BE2C (cell line): ENCODE results near the gene KRT32.

ENCODE experiments used
- DNase-seq: peaks from one replicate; pipeline ENCODE4 v3.0.0-alpha.2; 2020
- H3K27me3 ChIP-seq: fragments of 250-450 bp; sonication (Bioruptor Pico); 2 replicates; pipeline ENCODE4 v1.5.1; 2020; ENCODE audit warnings: mild to moderate bottlenecking
- H3K36me3 ChIP-seq: fragments of 250-450 bp; sonication (Bioruptor Pico); 2 replicates; pipeline ENCODE4 v1.5.1; 2020; ENCODE audit warnings: mild to moderate bottlenecking
- H3K4me1 ChIP-seq: fragments of 250-450 bp; sonication (Bioruptor Pico); 2 replicates; pipeline ENCODE4 v1.5.1; 2020
- H3K4me3 ChIP-seq: 2 replicates; pipeline ENCODE4 v1.5.1; 2011; ENCODE audit warnings: low read depth, low read length
- H3K9me3 ChIP-seq: fragments of 250-450 bp; sonication (Bioruptor Pico); 2 replicates; pipeline ENCODE4 v1.5.1; 2020
- TF ChIP-seq, protein P1 (sequence below): IDR thresholded peaks from 2 replicates; pipeline ENCODE4 v1.5.1; 2012; ENCODE audit warnings: mild to moderate bottlenecking, low read depth, low read length

Gene KRT32

GRCh38 chr17:41511116-41511515, 43.9 kb upstream of the KRT32 start:
- no peak overlapping the region for H3K4me3 ChIP-seq
- TF ChIP-seq, protein P1, sequence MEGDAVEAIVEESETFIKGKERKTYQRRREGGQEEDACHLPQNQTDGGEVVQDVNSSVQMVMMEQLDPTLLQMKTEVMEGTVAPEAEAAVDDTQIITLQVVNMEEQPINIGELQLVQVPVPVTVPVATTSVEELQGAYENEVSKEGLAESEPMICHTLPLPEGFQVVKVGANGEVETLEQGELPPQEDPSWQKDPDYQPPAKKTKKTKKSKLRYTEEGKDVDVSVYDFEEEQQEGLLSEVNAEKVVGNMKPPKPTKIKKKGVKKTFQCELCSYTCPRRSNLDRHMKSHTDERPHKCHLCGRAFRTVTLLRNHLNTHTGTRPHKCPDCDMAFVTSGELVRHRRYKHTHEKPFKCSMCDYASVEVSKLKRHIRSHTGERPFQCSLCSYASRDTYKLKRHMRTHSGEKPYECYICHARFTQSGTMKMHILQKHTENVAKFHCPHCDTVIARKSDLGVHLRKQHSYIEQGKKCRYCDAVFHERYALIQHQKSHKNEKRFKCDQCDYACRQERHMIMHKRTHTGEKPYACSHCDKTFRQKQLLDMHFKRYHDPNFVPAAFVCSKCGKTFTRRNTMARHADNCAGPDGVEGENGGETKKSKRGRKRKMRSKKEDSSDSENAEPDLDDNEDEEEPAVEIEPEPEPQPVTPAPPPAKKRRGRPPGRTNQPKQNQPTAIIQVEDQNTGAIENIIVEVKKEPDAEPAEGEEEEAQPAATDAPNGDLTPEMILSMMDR = no peak
- H3K36me3 ChIP-seq = no peaks in the 10 kb centered on the region
- peaks cover 8% of the 10 kb centered on the region for H3K4me1 ChIP-seq
- H3K9me3 ChIP-seq = no peaks in the 10 kb centered on the region
- H3K27me3 ChIP-seq = no peaks in the 10 kb centered on the region
- DNase-seq = no peak

GRCh38 chr17:41510251-41511065, 43.3 kb upstream of the KRT32 start:
- Histone ChIP-seq H3K9me3 (no peaks in the 10 kb centered on the region), H3K4me3 (no peak overlapping the region), H3K27me3 (no peaks in the 10 kb centered on the region), H3K36me3 (no peaks in the 10 kb centered on the region), H3K4me1 (peaks cover 8% of the 10 kb centered on the region)
- TF ChIP-seq, protein P1 = no peak
- no peak for DNase-seq

- Histone ChIP-seq H3K27me3 (no peaks in the 10 kb centered on the region), H3K4me1 (no peaks in the 10 kb centered on the region; the same call in 1 of the 2 replicates), H3K36me3 (no peaks in the 10 kb centered on the region), H3K9me3 (no peaks in the 10 kb centered on the region), H3K4me3 (no peak overlapping the region)
- DNase-seq = no peak
- TF ChIP-seq, protein P1 = no peak
These were observed 40.2 kb upstream of the KRT32 start for GRCh38 chr17:41507315-41507880.

GRCh38 chr17:41505809-41506767, 38.9 kb upstream of the KRT32 start:
- TF ChIP-seq, protein P1 = no peak

DNA sequence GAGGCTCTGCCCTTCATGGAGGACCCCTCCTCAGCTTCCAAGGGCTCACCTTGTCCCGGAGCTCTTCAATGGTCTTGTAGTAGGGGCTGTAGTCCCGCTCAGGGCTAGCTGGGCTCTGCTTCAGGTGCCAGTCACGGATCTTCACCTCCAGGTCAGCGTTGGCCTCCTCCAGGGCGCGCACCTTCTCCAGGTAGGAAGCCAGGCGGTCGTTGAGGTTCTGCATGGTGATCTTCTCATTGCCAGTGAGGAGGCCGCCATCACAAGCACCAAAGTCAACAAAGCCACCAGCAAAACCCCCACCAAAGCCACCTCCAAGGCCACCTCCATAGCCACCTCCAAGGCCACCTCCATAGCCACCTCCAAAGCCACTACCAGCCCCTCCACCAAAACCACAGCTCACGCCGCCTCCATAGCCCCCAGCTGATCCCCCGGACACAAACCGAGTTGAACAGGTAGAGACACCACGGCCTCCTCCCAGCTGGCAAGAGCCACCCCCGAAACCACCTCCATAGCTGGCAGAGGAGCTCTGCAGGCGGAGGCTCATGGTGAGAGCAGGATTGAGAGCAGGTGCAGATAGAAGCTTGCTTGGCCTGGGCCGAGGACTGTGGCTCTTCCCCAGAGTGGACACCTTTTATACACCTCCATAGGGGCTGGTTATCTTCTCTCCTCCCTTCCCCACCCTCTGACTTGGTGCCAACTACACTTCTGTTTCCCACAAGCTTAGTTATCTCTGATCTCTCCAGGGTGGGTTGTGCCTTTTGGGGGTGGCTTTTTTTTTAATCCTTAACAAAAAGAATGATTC, 38.0 kb upstream of the KRT32 start, which contains the start of gene KRT13:
TSS of gene KRT13 (minus strand) at position 606 of the 802 bp plus-strand sequence. CDS start at position 544, 62 bp downstream.
- Histone ChIP-seq H3K4me3 (no peak within 1 kb of the TSS), H3K27me3 (no peaks in the 10 kb centered on the region), H3K9me3 (no peaks in the 10 kb centered on the region), H3K36me3 (no peaks in the 10 kb centered on the region), H3K4me1 (peaks cover 5% of the 10 kb centered on the region; the same call in 1 of the 2 replicates)
- TF ChIP-seq, protein P1 = no peak
- no peak for DNase-seq

More at GRCh38 chr17:41505809-41506767, 38.9 kb upstream of the KRT32 start:
- no peaks in the 10 kb centered on the region for H3K36me3 ChIP-seq
- no peaks in the 10 kb centered on the region for H3K27me3 ChIP-seq
- no peak overlapping the region for H3K4me3 ChIP-seq
- H3K4me1 ChIP-seq = no peaks in the 10 kb centered on the region; the same call in 1 of the 2 replicates
- no peaks in the 10 kb centered on the region for H3K9me3 ChIP-seq
- no peak for DNase-seq
